Common myeloid progenitor, CD34-positive (primary cell): ENCODE measurements around the gene PLEKHA7.

Source experiments
- CTCF ChIA-PET: fragments of 350-600 bp; sonication (Branson Sonifier 250); formaldehyde crosslinking; loops from one replicate; lab custom pipeline; 2021; ENCODE audit warnings: antibody characterized with exemption; lab: Charles Lee
- POLR2A ChIA-PET: fragments of 350-600 bp; sonication (Branson Sonifier 250); formaldehyde crosslinking; loops from one replicate; lab custom pipeline; 2021; ENCODE audit warnings: antibody characterized with exemption; lab: Charles Lee
- DNase-seq, 3 donors: peaks; one replicate each; pipeline versions ENCODE4 v3.0.0 to v3.0.0-alpha.2; 2013
- H3K27ac ChIP-seq, 2 experiments: 1 replicate in 1 of 2; 2 replicates in 1 of 2; pipeline ENCODE4 v1.7.0; 2013; ENCODE audit warnings: inconsistent platforms in 2 of 2, low read length in 2 of 2, mild to moderate bottlenecking in 2 of 2, low read depth in 1 of 2, moderate library complexity in 1 of 2; ENCODE audit not compliant: severe bottlenecking in 2 of 2, insufficient read depth in 1 of 2, poor library complexity in 1 of 2
- H3K27me3 ChIP-seq, 5 experiments: replicated peaks in 2 of 5; 1 replicate in 3 of 5; 2 replicates in 2 of 5; pipeline versions ENCODE4 v1.6.1 to v1.7.0; 2013; ENCODE audit warnings: low read length in 4 of 5, mild to moderate bottlenecking in 2 of 5, moderate library complexity in 2 of 5, inconsistent platforms in 1 of 5; ENCODE audit not compliant: insufficient read depth in 5 of 5, control insufficient read depth in 4 of 5
- H3K36me3 ChIP-seq, 4 experiments: 1 replicate in 2 of 4; 2 replicates in 2 of 4; pipeline versions ENCODE4 v1.6.1 to v1.7.0; 2013; ENCODE audit warnings: low read length in 3 of 4, control low read depth in 1 of 4, mild to moderate bottlenecking in 1 of 4; ENCODE audit not compliant: control insufficient read depth in 4 of 4, insufficient read depth in 4 of 4
- H3K4me1 ChIP-seq, 4 experiments: 1 replicate in 3 of 4; 2 replicates in 1 of 4; pipeline versions ENCODE4 v1.6.1 to v1.7.1; 2013; ENCODE audit warnings: low read length in 3 of 4, mild to moderate bottlenecking in 3 of 4, control low read depth in 1 of 4, inconsistent platforms in 1 of 4, moderate library complexity in 1 of 4; ENCODE audit not compliant: control insufficient read depth in 4 of 4, insufficient read depth in 4 of 4; ENCODE audit errors: control extremely low read depth in 1 of 4
- H3K4me3 ChIP-seq, 7 experiments: 1 replicate in 4 of 7; 2 replicates in 3 of 7; pipeline versions ENCODE4 v1.5.1 to v1.7.0; 2013; ENCODE audit warnings: mild to moderate bottlenecking in 7 of 7, low read length in 6 of 7, moderate library complexity in 6 of 7, inconsistent platforms in 2 of 7, low read depth in 2 of 7, control low read depth in 1 of 7; ENCODE audit not compliant: insufficient read depth in 4 of 7, control insufficient read depth in 1 of 7; ENCODE audit errors: extremely low read depth in 1 of 7
- H3K9me3 ChIP-seq, 5 experiments: 1 replicate in 4 of 5; 2 replicates in 1 of 5; pipeline versions ENCODE4 v1.6.1 to v1.7.1; 2013; ENCODE audit warnings: low read length in 4 of 5, mild to moderate bottlenecking in 2 of 5, inconsistent platforms in 1 of 5, low read depth in 1 of 5, moderate library complexity in 1 of 5; ENCODE audit not compliant: control insufficient read depth in 4 of 5, insufficient read depth in 2 of 5; ENCODE audit errors: control extremely low read depth in 1 of 5
- WGBS: methylation state at CpG from one replicate; pipeline ENCODE4 v1.1.5; 2013; ENCODE audit not compliant: insufficient coverage; 5-methylcytosine and 5-hydroxymethylcytosine counted together

The PLEKHA7 gene

DNA sequence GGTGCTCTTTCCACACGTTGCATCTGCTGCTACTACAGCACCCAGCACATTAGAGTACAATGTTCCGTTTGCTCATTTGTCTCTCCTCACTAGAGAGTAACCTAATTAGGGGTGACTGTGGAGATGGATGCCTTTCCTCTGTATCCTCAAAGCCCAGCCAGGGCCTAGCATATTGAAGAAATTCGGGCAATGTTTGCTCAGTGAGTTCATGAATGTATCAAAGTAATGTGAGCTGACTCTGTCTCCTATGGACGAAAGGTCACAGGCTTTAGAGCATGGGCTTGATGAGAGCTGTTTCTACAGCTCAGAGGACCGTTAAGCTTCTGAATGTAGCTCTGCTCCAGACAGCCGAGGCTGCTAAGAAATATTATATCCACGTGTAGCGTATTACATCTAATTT is 208.3 kb downstream of the PLEKHA7 start:
- no peak overlapping the region for H3K27ac ChIP-seq

GRCh38 chr11:16804104-16804947 is 209.9 kb downstream of the PLEKHA7 start:
- DNase-seq = no peak
- no peak overlapping the region for H3K27ac ChIP-seq
- POLR2A ChIA-PET = no interaction called here
- H3K4me1 ChIP-seq = peaks cover 6 to 52% (median 27%) of the 10 kb centered on the region in 4 experiments
- no peaks in the 10 kb centered on the region for H3K36me3 ChIP-seq
- 83% methylated on average over 4 of the region's 7 CpGs for WGBS
- CTCF ChIA-PET = interaction anchor here (3.0 to 13.2 kb wide), 2 partner anchors 14 to 16 kb away, joined by 10 to 184 read pairs; no protein-coding TSS in a partner anchor
- H3K9me3 ChIP-seq = no peaks in the 10 kb centered on the region
- no peak overlapping the region for H3K4me3 ChIP-seq
- H3K27me3 ChIP-seq = no peaks in the 10 kb centered on the region

More for the DNA sequence above, 208.3 kb downstream of the PLEKHA7 start:
- POLR2A ChIA-PET = no interaction called here
- CTCF ChIA-PET = interaction anchor here (0.9 to 13.2 kb wide), 4 partner anchors 12 to 22 kb away, joined by 3 to 184 read pairs (median 8); no protein-coding TSS in a partner anchor
- 96% methylated on average over 3 of the region's 8 CpGs for WGBS
- no peaks in the 10 kb centered on the region for H3K9me3 ChIP-seq
- peaks cover 6 to 48% (median 29%) of the 10 kb centered on the region in 4 experiments for H3K4me1 ChIP-seq
- no peaks in the 10 kb centered on the region for H3K36me3 ChIP-seq
- no peak for DNase-seq
- H3K27me3 ChIP-seq = no peaks in the 10 kb centered on the region
- no peak overlapping the region for H3K4me3 ChIP-seq

DNA sequence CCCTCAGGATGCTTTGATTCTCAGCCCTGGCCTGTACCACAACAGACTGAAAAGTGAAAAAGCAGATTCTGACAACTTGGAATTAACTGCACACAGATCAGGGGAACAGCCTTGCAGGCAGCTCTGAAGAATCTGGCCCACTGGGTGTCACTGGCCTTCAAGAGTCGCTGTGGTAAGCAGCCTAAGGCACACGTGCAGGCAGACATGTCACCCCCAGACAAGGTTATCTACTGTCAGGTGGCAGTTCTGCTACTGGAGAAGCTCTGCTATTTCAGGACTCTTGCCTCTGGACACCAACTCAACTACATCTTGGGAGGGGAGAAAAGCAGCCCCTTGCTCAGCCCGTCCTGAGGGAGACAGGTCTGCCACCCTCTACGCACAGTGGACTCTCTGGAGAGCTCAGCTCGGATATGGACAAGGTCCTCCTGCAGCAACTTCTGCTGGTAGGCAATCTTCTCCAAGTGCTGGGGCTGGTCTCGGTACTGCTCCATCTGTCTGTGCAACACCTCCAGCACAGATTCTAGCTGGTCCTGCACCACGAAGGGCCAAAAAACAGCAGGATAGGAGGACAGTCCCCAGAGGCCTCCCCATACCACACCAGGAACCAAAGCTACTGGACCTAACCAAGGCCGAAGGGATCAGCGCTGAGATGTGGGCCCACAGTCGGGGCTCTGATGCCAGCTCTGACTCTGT is 212.8 kb downstream of the PLEKHA7 start:
- POLR2A ChIA-PET = no interaction called here
- Histone ChIP-seq H3K4me3 (no peak overlapping the region), H3K27me3 (no peaks in the 10 kb centered on the region), H3K27ac (no peak overlapping the region), H3K9me3 (no peaks in the 10 kb centered on the region), H3K4me1 (peaks cover 3 to 28% (median 12%) of the 10 kb centered on the region in 4 experiments), H3K36me3 (no peaks in the 10 kb centered on the region)
- 98% methylated on average over 6 of the region's 10 CpGs for WGBS
- CTCF ChIA-PET = interaction anchor here (1.0 to 2.8 kb wide), 6 partner anchors 10 to 21 kb away, joined by 3 to 28 read pairs (median 5); no protein-coding TSS in a partner anchor
- DNase-seq = no peak

- Histone ChIP-seq H3K4me3 (no peak overlapping the region), H3K9me3 (no peaks in the 10 kb centered on the region), H3K27ac (no peak overlapping the region), H3K36me3 (no peaks in the 10 kb centered on the region), H3K27me3 (no peaks in the 10 kb centered on the region), H3K4me1 (peaks cover 0 to 29% (median 12%) of the 10 kb centered on the region in 4 experiments)
- no peak for DNase-seq
- ChIA-PET POLR2A (no interaction called here), CTCF (interaction anchor here (0.7 to 2.8 kb wide), 4 partner anchors 8 to 22 kb away, joined by 3 to 28 read pairs (median 6); no protein-coding TSS in a partner anchor)
Measured at GRCh38 chr11:16800382-16800781, 213.8 kb downstream of the PLEKHA7 start.

DNA sequence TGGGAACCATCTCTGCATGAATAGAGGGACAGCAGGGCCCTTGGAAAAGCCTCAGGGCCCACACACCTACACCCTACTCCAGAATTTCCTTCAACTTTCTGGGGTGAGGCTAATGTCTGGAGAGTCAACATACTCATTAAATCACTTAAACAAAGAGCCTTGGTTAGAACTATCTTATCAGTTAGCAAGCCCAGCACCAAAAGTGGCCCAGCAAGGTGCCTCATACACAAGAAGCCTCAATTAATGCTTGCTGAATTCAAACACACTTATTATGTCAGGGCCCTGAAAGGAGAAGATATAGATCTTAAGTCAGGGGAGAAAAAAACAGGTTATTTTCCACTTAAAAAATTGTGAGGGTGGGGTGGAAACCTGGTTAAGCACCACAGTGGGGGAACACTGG is 214.3 kb downstream of the PLEKHA7 start:
- Histone ChIP-seq H3K9me3 (no peaks in the 10 kb centered on the region), H3K4me3 (no peak overlapping the region), H3K4me1 (peaks cover 2 to 32% (median 17%) of the 10 kb centered on the region in 4 experiments), H3K36me3 (no peaks in the 10 kb centered on the region), H3K27ac (no peak overlapping the region), H3K27me3 (no peaks in the 10 kb centered on the region)
- POLR2A ChIA-PET = no interaction called here
- CTCF ChIA-PET = interaction anchor here (2.6 to 2.8 kb wide), 2 partner anchors 12 to 15 kb away, joined by 10 to 28 read pairs; no protein-coding TSS in a partner anchor
- DNase-seq = no peak

- no CpG with 5 or more reads among the region's 1 CpG for WGBS
- DNase-seq = no peak
- ChIA-PET POLR2A (no interaction called here), CTCF (no interaction called here)
- Histone ChIP-seq H3K4me1 (peaks cover 3 to 33% (median 23%) of the 10 kb centered on the region in 4 experiments), H3K9me3 (no peaks in the 10 kb centered on the region), H3K27me3 (no peaks in the 10 kb centered on the region), H3K27ac (no peak overlapping the region), H3K36me3 (no peaks in the 10 kb centered on the region), H3K4me3 (no peak overlapping the region)
Measured at GRCh38 chr11:16799221-16799620, 215.0 kb downstream of the PLEKHA7 start.
